Measurements from ENCODE around the gene FGF4.
"Not testable (repeated sequence)": the region's sequence is repeated elsewhere in the genome, so short reads cannot be mapped to it uniquely, and the experiment has no call there.

Gene FGF4

DNA sequence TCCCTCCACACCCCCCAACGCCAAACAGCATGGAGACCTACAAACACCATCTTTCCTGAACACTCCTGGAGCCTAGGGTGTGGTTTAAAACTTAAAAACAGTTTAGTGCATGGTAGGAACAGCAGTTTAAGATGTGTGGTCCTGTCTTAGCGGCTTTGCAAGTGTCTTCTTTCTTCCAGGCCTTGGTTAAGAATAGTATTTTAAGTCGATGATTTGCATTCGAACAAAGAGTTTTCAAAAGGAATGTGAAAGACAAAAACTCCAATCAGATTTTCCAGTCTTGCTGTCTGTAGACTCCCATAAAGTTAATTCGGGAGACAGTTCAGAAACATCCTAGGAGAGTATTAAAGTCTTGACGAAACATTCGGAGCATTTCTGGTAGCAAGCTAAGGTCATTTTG lies 3.7 kb downstream of the FGF4 start:
- DNase-seq = no peak

DNA sequence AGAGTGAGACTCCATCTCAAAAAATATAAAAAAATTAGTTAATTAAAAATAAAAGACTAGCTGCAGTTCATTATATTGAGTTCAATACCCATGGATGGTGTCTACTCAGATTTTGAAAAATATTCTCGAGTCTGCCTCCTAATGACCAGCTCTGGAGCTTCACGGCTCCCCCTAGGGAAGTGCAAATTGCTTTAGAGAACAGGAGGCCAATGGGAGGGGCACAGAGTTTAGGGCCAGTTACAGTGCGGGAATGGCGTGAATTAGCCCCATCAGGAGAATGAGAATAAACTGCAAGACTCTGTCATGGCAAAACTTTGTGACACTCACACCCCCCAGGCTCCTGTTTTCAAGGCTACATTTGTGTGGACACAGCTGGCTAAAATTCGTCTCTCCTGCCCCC lies 4.6 kb downstream of the FGF4 start:
- no peak for DNase-seq

DNA sequence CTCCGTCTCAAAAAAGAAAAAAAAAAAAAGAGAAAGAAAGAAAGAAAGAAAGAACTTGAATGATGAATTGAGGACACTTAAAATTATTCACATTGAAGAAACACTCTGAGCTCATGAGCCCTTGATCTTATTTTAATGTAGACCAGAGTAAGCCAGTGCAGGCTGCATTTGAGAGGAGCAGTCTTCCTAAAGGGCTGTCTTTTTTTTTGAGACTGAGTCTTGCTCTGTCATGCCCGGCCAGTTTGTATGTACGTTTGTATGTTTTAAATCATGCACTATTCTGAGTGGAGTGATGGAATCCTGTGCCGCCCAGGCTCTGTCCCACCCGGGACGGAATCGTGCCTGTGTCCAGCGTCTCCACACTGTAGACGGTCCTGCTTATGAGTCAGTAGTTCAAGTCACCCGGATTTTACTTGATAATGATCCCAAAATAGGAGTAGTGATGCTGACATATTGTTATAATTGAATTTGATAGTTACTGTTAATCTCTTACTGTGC lies 9.6 kb downstream of the FGF4 start:
- no peak for DNase-seq

DNA sequence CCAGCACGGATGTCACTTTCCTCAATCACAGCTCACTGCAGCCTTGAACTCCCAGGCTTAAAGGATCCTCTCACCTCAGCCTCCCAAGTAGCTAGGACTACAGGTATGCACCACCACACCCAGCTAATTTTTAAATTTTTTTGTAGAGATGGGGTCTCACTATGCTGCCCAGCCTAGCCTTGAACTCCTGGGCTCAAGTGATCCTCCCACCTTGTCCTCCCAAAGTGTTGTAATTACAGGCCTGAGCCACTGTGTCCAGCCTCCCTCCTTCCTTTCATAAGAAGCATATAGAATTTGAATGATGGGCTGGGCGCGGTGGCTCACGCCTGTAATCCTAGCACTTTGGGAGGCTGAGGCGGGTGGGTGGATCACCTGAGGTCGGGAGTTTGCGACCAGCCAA lies 10.2 kb downstream of the FGF4 start:
- not testable (repeated sequence) for DNase-seq

DNA sequence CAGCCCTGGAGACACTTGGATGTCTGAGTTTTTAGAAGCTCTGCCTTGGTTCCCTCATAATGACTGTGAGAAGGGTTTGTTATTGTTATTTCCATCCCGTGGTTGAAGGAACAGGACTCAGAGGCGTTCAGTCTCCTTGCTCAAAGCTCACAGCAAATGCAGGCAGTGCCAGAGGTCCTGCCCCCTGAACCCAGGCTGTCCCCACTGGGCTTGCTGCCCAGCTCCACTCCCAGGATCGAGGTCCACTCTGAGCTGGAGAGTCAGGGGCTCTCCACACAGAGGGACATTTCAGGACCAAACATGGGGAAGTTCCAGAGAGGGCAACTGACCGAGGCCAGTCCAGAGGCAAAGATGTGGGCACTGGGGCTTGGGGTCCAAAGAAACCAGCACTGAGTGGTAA lies 14.8 kb downstream of the FGF4 start:
- no peak for DNase-seq

DNA sequence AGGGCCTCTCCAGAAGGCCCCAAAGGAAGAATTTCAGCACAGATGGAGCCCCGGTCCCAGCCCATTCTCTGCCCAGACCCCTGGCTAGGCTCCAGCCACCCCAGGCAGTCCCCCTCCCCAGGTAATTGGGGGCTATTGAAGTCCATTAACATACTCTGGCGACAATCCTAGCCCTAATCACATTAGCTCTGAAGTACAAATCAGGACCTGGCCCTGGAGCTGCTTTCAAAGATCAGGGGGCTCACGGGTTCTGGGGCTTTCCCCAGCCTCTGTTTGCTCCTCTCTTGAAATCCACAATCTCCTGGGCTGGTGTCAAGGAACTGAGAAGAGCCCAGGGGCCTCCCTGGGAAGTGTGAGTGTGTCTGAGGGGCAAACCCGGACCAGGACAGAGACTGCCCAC lies 22.3 kb downstream of the FGF4 start:
- no peak for DNase-seq

DNA sequence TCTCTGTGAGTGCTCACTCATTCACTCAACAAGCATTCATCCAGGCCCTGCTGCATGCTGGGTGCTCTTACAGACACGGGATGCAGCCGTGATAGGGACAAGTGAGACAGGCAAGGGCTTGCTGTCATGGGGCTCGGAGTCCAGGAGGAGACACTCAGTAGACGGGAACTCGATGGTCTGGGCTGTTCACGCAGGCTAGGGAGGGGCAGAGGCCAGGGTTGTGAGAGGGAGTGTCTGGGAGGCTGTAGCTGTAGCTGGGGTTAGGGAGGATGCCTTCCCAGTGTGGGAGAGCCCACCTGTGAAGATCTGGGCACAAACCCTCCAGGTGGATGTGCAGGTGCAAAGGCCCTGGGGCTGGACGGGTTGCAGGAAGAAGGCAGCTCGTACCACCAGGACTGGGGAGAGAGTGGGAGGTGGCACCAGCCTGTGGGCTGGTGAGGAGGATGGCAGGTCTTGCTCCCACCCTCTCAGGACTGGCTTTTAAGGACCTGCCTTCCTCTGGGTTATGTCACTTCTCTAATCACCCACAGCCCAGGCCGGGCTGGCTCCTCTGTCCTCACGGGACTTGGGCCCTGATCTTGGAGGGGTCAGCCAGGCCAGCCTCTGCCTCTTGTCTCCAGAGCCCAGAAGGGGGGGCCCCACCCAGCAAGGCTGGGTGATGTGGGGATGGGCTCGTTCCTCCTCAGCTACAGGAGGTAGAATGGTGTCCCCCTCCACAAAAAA lies 24.1 kb downstream of the FGF4 start:
- no peak for DNase-seq

DNA sequence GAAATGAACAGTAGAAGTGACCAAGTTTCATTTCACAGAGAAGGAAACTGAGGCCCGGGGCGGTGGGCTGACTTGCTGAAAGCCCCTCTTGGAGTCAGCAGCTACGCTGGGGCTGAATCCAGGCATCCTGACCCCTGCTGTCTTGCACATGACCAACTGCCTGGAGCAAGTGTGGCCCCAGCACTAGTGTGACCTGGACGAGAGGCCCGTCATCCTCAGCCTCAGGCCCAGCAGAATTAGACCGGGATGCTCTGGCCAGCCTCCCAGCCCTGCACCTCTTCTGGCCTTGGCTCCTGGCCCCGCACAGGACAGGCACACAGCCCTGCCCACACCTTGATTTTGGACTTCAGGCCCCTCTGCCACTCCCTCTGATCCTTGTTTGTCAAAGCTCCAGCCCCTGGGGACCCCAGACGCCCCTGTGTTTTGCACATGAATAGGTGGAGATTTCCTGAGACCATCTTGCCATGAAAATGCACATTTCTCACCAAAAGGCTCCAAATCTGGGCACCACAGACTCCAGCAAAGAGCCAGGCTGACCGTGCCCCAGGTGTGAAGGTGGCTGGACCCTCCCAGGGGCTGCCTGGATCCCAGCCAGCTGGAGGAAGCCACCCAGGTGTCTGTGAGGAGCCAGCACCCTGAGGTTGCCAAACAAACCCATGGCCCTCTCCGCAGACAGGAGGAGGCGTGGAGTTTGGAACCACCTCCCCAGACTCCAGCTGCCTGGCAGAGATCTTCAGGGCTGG lies 24.9 kb downstream of the FGF4 start:
- no peak for DNase-seq

DNA sequence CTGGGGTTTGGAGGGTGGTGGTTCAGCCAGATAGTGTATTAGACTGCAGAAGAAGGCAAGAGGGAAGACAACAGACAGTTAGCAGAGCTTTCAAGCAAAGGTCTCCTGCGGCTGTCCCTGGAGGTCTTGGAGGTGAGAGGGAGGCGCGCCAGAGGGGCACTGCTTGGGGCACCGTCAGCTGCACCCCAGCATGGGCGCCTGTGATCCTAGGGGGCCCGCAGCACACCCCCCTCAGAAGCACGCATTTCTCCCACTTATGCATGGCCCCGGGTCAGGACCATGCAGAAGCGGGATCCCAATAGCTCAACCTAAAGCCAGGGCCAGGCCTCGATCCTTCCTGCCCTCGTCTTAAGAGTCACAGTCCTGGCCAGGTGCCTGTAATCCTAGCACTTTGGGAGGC lies 26.5 kb downstream of the FGF4 start:
- DNase-seq = no peak

DNA sequence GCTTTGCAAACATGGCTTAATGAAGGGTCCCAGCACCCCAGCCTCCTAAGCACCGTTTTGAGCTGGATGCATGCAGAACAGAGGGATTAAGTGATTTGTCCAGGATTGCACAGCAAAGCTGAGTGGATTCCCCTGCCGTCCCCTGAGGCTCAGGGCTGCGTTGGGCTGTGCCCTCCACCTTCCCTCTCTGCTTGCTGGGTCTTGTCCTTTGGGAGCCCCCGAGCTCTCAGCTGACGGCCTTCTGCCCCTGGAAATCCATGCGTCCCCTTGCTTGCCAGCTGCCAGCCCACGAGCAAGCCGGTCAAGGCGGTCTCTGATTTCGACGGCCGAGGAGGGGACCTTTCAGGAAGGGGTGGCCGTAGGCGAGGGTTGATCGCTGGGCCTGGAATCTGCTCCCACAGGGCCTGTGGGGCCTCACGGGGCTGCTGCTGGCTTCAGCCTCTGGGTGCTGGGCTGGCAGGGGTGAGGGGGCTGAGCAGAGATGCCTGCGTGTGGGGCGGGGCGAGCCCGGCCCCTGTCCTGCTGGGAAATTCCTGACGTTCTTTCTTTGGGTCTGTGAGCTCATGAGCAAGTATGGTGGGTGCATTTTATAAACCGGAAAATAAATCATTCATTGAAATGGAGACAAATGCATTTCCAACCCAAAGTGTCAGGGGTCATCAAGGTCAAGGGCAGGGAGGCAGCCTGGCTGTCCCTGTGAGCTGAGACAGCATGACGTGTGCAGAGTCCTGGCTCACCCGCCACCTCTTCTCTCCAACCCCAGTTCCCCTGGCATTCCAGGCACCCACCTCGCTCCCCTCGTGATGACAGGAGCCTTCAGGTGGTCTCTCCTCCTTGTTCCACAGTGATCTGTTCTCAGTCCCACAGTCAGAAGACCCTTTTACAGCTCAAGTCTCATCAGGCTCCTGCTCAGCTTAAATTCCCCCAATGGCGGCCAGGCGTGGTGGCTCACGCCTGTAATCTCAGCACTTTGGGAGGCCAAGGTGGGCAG lies 28.1 kb downstream of the FGF4 start:
- no peak for DNase-seq

DNA sequence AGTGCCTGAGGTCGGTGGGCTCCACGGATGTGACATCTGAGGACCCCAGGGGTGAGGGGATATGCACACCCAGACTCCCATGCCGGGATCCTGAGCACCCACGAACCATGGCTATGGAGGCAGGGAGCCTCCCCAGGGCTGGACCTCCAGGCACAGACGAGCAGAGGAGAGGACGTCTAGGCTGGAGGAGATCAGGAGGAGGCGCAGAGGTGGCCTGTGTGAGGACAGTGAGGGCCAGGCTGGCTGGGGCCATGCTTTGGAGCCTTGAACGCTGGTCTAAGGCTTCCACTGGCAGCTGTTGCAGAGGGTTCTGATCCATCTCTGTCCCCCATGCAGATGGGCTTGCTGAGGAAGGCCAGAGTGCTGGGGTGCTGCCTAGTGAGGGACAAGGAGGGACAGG lies 29.0 kb downstream of the FGF4 start:
- DNase-seq = no peak

DNA sequence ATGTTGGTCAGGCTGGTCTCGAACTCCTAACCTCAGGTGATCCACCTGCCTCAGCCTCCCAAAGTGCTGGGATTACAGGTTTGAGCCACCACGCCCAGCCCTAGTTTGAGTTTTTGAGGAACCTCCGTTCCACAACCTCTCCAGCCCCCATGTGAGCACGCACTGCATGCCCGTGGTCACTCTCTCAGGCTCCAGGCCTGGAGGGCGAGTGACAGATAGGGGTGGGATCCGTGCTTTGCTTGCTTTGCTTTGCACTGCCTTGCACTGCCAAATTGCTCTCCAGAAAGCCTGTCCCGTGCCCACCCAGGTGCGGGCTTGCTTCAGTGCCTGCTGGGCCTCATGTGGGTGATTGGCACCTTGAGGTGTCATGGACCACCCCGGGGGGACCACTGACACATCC lies 29.9 kb downstream of the FGF4 start:
- no peak for DNase-seq

DNA sequence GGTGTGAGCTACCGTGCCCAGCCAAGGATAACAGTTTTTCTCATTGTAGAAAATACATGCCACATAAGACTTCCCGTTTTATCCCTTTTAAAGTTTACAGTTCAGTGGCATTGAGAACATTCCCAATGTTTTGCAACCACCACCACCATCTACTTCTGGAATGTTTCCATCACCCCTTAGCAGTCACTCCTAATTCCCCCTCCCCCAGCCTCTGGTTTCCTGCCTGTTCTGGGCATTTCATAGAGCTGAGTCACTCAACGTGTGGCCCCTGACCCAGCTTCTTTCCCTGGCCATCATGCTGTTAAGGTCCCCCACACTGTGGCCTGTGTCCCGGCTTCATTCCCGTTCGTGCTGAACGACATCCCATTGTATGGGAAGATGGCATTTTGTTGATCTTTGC lies 30.7 kb downstream of the FGF4 start:
- no peak for DNase-seq

DNA sequence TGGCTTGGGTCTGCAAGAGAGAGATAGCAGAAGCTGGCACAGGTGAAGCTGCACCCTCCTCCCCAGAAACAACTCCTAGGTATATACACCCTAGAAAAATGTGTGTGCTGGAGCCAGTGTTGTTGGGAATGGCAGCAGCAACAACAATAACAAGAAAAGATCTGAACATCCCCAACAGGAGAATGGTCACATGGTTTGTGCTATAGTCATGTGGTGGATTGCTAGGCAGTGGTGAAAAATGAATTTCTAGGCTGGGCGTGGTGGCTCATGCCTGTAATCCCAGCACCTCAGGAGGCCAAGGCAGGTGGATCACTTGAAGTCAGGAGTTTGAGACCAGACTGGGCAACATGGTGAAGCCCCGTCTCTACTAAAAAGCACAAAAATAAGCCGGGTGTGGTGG lies 40.3 kb downstream of the FGF4 start:
- no peak for DNase-seq

DNA sequence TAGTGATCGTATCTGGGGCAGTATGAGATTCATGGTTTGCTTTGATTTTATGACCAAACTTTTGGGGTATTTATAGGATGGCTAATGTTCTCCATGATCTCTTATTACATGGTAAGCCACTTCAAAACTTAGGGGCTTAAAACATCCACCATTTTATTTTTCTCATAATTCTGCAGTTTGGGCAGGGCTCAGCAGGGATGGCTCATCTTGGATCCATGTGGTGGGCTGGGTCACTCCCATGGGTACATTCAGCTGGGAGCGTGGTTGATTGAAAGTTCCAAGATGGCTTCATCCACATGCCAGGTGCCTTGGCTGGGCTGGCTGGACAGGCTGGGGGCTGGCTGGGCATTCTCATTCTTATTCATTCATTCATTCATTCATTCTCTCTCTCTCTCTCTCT lies 40.8 kb downstream of the FGF4 start:
- no peak for DNase-seq

DNA sequence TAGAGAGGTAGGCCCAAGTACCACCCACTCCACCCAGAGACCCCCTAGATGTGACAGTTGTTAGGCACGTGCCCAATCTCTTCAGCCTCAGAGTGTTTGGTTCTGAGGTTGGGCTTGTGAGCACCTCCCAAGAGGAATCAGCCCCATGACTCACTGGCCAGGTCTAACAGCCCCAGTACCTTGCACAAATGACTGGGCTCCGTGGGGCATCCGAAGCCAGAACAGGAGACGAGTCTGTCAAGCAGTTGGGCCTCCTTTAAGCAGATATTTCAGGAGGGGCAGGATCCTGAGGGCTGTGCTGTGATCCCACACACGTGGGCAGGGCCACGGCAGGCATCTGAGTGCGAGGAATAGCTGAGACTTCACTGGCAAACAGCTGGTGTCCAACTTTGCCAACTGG lies 42.2 kb downstream of the FGF4 start:
- DNase-seq = no peak

DNA sequence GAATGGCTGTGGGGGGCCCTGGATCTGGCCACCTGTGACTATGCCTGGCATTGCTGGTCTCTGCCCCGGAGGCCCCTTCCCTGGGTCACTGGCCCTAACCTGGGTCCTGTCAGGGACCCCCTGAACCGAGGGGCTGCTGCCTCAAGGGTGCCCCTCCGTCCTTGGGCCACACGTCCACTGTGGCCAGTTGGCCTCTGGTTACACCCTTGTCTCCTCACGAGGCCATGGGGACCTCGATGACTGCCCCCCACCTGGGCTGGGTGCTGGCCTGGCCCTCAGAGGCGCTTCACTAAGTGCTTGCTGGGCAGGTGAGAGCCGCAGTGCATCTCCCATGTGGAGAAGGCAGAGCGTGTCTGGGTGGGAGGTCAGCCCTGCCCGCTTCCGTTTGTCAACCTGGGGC lies 44.0 kb downstream of the FGF4 start:
- no peak for DNase-seq

DNA sequence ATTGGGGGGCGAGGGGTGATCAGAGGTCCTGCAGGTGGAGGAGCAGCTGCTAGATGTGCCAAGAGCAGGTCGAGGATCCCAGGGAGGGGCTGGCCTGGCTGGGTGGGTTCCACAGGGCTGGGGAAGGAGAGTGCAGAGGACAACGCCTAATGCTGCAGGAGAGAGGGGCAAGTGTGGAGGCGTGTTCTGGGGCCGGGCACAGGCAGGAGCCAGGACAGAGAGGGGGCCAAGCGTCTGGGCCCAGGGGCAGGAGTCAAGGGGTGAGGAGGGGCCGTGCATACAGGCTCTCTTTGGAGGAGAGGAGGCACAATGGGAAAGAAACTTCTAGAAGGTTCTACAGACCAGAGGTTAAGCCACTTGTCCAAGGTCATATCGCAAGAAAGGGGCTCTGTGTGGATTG lies 44.6 kb downstream of the FGF4 start:
- DNase-seq = no peak

DNA sequence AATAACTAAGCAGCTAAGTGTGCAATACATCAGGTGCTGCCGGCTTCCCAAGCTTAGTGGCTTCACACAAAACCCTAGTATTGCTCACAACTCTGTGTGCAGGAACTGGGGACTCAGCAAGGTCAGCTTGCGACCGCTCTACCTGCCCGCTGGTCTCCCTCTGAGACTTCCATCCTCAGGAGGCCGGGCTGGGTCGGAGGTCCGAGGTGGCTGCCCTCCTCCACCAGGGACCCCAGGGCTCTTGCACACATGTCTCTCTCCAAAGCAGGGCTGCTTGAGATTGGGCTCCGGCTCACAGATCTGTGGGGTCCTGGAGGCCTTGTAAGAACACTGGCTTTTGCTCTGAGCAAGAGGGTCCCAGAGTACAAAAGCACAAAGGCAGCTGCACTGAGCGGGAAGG lies 45.9 kb downstream of the FGF4 start:
- DNase-seq = no peak

DNA sequence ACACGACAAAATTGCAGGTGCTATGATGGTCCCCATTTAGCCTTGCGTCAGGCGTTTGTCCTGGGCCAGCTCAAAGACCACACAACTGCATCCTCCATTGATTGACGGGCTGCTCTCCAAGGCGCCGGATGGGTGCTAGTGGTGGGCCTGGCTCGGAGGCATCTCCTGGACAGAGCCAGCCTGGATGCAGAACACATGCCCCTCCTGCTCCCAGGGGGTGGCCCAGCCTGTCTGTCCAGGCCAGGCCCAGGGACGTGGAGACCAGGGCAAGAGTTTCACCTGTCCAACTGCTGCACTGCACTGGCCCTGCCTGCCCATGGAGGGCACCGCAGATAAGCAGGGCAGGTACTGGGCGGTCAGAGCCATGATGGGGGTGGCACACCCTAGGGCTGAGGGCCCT lies 47.9 kb downstream of the FGF4 start:
- DNase-seq = no peak

DNA sequence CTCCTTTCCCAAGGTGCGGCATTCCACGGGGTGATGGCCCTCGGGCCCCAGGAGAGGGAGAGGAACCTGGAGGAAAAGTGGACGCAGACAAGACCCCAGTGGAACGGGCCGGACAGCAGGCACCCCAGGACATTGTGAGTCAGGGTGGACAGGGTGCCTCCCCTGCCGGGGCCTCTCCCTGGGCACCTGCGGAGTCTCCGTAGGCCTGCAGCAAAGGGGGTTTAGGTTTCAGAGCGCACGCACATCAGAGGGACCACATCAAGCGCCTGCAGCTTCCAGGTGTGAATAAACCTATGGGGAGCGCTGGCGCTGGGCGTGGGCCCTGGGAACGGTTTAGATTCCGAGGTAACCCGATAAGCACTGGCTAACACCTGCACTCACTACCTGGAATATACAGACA lies 48.7 kb downstream of the FGF4 start:
- DNase-seq = no peak

DNA sequence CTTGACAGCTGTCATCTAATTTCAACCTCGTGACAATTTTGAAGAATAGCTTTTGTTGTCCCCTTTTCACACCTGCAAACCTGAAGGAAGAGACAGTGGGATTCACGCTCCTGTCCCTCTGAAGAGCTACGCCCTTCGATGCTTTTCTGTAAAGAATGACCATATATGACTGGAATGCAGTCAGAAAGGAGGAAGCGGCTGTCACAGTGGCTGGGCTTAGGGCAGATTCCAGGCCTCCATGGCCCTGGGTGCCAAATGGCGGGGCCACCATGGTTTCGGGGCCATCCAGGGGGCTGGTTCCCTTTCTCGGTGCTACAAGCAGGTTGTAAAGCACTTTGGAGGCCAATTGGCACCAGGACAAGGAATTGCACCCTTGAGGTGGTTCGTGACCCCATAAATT lies 49.1 kb downstream of the FGF4 start:
- DNase-seq = no peak

DNA sequence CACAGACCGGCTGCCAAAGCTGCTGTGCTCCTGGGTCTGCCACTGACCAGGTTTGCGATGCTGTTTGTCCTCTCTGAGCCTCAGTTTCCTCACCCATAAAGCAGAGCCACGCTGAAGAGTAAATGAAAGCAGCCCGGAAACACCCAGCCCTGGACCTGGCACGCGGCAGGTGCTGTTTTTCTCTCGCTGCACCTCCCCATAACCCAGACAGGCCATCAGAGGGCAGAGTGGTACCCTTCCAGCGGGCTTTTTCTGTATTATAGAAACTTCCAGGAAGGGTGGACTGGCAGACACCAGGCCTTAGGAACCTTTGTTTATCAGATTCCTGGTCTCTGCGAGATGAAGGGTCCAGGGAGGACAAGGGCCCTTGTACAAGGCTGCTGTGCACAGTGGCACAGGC lies 53.4 kb downstream of the FGF4 start:
- DNase-seq = peak; percentile 6

DNA sequence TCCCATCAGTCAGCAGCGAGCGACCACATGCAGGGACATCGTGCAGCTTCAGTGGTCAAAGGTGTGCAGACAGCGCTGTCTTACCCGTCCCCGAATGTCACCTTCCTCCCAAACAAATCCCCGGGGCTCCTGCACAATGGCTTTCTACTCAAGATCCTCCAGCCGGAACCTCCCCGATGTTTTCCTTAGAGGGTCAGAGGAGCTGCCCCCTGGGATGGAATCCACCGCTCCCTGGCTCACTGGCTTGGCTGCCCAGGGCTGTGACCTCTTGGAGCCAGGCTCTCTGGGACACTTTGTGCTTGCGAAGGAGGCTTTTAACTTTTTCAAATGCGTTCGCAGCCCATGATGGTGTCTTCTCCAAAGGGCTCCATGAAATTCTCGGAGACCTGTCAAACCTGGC lies 54.0 kb downstream of the FGF4 start:
- DNase-seq = no peak

All from NCI-H1694 (cell line).